ENCODE measurements around the gene BSN. TPM values are rescaled to one million over a fixed set of nuclear protein-coding genes. Genes with fewer than 3 reads are reported as not detected.
A peak's percentile ranks its signal among the peaks of the same experiment; 100 is the strongest.
"Not testable (repeated sequence)": the region's sequence is repeated elsewhere in the genome, so short reads cannot be mapped to it uniquely, and the experiment has no call there.

The BSN gene
- total RNA-seq, 1 donor from 2014 or later = 0.25 TPM

- DNase-seq (ENCODE audit: low read depth) = not testable (repeated sequence)
Observed at GRCh38 chr3:49695350-49696015, 141.2 kb downstream of the BSN start.

DNA sequence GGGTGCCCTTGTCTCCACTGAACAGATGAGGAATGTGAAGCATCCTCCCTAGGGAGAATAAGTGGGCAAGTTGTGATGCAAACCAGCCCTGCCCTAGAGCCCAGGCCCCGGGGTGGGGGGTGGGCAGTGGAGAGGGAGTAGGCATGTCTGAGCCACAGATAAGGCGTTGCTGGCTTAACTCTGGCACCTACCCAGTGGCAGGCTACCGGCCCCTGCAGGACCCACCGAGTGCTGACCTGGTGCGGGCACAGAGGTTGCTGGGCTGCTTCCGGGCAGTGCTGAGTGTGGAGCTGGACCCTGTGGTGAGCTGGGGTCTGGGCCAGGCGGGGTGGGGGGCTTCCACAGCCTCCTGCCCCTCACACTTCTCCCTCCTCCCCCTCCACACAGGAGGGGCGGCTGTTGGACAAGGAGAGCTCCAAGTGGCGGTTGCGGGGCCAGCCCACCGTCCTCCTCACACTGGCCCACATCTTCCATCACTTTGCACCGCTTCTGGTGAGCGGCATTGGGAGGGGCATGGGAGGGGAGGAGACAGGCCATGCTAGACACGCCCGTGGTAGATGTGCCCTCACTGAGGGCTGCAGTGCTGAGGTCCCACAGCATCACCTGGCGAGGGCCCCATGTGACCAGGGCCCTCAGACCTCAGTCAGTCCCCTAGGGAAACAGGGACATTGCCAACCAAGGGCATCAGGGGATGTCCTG, 145.2 kb downstream of the BSN start:
- DNase-seq (ENCODE audit: low read depth) = no peak

GRCh38 chr3:49700014-49700413, 145.7 kb downstream of the BSN start:
- no peak for DNase-seq (ENCODE audit: low read depth)

- DNase-seq (ENCODE audit: low read depth) = no peak
Observed at GRCh38 chr3:49700453-49701128, 146.3 kb downstream of the BSN start.

GRCh38 chr3:49701388-49702077, 147.3 kb downstream of the BSN start:
- no peak for DNase-seq (ENCODE audit: low read depth)

DNA sequence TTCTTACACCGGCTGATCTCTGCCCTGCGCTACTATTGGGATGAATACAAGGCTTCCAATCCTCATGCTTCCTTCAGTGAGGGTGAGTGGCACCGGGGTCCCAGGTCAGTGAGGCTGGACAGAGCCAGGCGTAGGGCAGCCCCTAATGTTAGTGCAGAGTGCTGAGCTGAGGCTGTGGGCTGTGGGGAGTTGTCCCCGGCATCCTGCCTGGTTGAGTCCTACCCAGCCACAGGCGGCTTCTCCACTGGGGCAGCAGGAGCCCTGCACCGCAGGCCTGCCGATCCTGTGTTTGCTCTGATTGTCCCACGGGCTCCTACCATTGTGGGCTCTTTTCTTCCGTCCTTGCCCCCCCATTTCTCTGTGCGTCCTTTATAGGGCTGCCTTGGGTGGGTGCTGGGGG, 148.4 kb downstream of the BSN start:
- no peak for DNase-seq (ENCODE audit: low read depth)

DNA sequence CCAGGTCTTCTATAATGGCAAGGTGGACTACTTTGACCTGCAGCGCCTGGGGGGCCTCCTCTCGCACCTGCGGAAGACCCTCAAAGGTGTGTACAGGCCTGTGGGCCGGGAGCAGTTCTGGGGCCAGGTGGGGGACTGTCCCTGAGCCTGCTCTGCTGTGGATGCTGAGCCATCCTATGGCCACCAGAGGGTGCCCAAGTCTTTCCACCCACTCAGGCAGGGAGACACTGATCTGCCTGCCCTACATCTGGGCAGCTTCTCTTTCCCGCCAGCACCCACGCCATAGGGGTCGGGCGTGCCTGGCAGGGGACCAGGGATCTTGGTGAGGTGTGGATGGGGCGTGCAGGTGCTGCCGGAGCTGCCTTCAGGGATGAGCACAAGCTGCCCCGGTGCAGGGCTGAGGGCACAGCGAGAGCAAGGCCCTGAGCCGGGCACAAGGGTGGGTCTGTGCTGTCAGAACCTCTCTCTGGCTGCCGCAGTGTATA, 149.2 kb downstream of the BSN start:
- DNase-seq (ENCODE audit: low read depth) = peak; percentile 47

DNA sequence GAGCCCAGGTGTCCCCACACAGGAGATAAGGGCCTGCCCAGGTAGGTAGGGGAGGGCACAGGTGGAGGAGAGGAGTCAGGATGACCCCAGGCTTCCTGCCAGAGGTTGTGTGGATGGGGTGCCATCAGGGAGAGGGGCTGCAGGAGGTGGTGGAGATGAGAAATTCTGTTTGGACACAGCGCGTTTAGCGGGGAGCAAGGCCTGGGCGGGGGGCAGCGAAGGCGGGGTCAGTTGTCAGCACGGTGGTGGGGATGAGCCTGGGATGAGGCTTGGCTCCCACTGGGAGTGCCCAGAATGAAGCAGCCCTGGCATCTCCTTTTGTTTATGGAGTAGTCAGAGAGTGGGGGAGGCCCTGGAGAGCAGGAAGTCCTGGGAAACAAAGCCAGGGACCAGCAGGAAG, 149.7 kb downstream of the BSN start:
- no peak for DNase-seq (ENCODE audit: low read depth)

GRCh38 chr3:49704629-49705028, 150.4 kb downstream of the BSN start:
- DNase-seq (ENCODE audit: low read depth) = no peak

DNA sequence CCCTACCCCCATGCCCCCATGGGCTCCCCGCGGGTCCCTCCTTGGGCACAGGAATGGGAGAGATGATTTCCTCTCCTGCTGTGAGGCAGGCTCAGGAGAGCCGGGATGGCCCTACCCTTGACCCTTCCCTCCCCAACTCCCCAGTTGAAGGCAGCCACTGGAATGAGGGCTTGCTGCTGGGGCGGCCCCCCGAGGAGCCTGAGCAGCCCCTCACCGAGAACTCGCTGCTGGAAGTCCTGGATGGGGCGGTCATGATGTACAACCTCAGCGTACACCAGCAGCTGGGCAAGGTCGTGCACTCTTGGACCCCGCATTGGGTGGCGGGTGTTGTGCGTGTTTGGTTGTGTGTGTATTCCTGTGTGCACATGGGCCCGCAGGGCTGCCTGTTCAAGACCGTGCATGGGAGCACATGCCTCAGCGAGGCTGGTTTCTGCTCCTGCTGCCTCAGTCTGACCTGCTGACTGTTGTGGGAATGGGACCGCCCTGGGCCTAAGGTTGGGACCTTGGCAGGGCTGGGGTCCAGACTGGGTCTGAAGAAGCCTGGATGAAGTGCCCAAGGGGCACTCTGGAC, 151.2 kb downstream of the BSN start:
- no peak for DNase-seq (ENCODE audit: low read depth)

DNA sequence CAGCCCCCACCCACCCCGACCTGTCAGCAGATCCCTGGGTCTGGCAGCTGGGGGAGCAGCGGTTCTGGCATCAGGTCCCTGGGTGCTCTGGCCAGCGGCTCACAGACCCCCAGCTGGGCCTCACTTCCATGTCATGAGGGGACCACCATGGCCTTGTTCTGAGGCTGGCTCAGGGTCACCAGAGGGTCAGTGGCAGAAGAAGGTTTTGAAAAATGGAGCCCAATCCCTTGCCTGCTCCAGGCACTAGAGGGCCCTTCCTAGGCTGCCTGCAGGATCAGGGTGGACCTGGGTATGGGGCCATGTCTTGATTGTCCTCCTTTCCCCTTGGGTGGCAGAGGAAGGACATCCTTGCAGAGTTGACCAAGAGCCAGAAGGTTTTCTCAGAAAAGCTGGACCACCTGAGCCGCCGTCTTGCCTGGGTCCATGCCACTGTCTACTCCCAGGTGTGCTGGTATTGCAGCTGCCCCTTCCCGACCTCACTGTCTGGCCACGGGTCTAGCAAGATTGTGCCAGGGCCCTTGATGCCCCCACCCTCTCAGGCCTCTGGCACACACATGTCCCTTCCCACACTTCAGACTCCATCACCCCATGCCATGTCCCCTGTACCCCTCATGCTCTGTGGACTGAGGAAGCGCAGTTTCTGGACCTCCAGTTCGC, 152.3 kb downstream of the BSN start:
- no peak for DNase-seq (ENCODE audit: low read depth)

GRCh38 chr3:49707113-49707480, 152.8 kb downstream of the BSN start:
- no peak for DNase-seq (ENCODE audit: low read depth)

GRCh38 chr3:49709852-49710251, 155.6 kb downstream of the BSN start:
- no peak for DNase-seq (ENCODE audit: low read depth)

GRCh38 chr3:49711489-49711888, 157.2 kb downstream of the BSN start:
- no peak for DNase-seq (ENCODE audit: low read depth)

GRCh38 chr3:49712166-49712565, 157.9 kb downstream of the BSN start:
- no peak for DNase-seq (ENCODE audit: low read depth)

DNA sequence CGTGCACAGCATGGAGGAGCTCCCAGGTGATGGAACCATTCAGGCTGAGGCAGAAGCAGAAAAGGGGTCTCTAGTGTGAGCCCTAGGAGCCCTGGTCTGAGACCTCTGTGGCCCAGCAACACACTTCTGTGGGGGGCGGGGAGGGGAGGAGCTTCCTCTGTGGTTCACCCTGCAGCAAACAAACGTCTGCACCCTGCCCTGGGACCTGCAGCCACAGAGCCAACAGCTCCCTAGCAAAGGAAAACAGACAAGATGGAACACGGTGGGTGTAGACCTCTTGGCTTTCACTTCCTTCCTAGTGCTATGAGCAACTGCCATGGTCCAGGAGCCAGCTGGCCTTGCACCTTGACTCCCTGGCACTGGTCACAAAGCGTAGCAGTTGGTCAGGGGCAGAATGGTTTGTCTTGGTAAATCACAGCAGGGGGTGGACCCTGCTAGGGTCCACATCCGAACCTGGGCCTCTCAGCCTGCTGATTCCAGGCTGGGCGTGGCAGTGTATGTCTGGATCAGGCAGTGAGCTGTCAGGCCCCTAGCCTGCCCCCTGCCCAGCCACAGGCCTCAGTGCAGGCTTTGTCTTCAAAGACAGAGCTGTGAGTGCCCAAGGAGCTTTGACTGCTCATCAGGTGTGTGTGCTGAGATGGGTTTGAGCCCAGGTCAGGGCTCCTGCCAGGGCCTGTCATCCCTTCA, 158.5 kb downstream of the BSN start:
- no peak for DNase-seq (ENCODE audit: low read depth)

DNA sequence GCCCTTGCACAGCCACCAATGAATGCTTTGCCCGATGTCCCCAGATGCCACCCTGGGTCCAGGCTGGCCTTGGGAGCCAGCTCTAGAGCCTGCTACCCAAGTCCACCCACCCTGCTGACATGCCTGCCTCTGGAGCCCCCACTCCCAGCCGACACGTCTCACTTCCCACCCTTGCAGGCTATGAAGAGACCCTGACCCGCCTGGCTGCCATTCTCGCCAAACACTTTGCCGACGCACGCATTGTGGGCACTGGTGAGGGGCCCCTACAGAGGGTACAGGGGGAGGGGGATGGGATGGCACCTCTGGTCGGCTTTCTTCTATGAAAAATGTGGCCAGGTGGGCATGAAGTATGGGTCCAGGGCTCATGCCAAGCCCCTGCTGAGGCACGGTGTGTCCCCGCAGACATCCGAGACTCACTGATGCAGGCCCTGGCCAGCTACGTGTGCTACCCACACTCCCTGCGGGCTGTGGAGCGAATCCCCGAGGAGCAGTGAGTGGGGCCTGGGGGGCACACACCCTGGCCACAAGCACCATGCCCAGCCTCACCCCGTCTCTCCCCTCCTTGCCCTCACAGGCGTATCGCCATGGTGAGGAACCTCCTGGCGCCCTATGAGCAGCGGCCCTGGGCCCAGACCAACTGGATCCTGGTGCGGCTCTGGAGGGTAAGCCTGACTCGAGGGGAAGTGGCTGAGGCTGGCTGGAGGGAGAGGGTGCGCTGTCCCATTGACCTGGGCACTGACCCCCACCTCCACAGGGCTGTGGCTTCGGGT, 159.2 kb downstream of the BSN start:
- DNase-seq (ENCODE audit: low read depth) = no peak

DNA sequence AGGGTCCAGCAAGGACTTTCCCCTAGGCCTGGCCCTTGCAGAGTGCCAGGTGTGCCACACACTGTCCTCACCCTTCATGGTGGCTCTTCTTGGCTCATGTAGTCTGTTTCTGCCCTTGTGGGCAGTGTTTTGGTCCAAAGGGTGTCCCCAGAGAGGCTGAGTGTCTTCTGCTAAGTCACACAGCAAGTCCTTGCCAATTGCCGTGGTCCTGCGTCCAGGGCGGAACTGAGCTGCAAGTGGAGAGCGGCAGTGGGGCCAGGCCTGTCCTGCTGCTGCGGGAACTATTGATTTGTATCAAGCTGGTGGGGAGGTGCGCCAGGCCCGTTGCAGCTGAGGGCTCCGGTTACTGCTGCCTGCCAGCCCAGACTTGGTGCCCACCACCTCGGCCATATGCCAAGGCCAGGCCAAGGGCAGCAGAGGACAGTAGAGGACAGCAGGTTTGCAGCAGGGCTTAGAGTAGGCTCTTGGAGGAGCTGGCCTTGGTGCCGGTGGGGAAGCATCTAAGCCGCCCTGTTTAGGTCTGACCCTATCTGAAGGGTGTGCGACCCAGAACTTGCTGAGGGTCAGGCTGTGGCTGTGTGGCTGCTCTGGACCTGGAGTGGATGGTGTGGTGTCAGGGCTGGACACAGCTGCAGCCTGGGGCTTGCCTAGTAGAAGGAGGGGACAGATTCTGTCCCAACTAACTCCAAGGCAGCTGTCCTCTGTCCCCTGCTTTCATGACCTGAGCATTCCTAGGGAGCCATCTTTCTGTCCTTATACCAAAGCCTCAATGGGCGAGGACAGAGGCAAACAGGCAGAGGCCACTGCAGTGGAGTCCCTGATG, 160.7 kb downstream of the BSN start:
- no peak for DNase-seq (ENCODE audit: low read depth)

GRCh38 chr3:49715611-49716121, 161.4 kb downstream of the BSN start:
- DNase-seq (ENCODE audit: low read depth) = no peak

All from renal cortical epithelial cell (primary cell).